Gastrocnemius medialis (tissue), 4 donors: ENCODE results near the gene HBA1. TPM values are rescaled to one million over a fixed set of nuclear protein-coding genes. Genes with fewer than 3 reads are reported as not detected.
"Not testable (repeated sequence)": the region's sequence is repeated elsewhere in the genome, so short reads cannot be mapped to it uniquely, and the experiment has no call there.

Source experiments
- ATAC-seq, 2 donors: fragments of 150-250 bp; one replicate each; pipeline ENCODE4 v1.9.1; 2016
- DNase-seq, 2 donors: peaks; one replicate each; pipeline ENCODE4 v3.0.0-alpha.2; 2019
- H3K27ac ChIP-seq, 4 donors: fragments of 200-600 bp; sonication (generic); 1 replicate in 1 of 4; 2 replicates in 3 of 4; pipeline ENCODE4 v1.5.1; 2016 to 2018; ENCODE audit warnings: mild to moderate bottlenecking in 2 of 4, moderate library complexity in 1 of 4
- H3K27me3 ChIP-seq, 3 donors: fragments of 200-600 bp; sonication (generic) in 2 of 3; 1 replicate in 1 of 3; 2 replicates in 2 of 3; pipeline versions ENCODE4 v1.5.1 to v1.6.0; 2016 to 2019; ENCODE audit warnings: mild to moderate bottlenecking in 1 of 3, moderate library complexity in 1 of 3
- H3K36me3 ChIP-seq, 2 donors: fragments of 200-600 bp; sonication (generic) in 1 of 2; one replicate each; pipeline ENCODE4 v1.5.1; 2017 to 2018
- H3K4me1 ChIP-seq, 2 donors: fragments of 200-600 bp; sonication (generic) in 1 of 2; one replicate each; pipeline ENCODE4 v1.5.1; 2016 to 2017; ENCODE audit warnings: mild to moderate bottlenecking in 2 of 2
- H3K4me3 ChIP-seq, 4 donors: fragments of 200-600 bp; sonication (generic) in 3 of 4; 1 replicate in 1 of 4; 2 replicates in 3 of 4; pipeline ENCODE4 v1.5.1; 2016 to 2019; ENCODE audit warnings: mild to moderate bottlenecking in 2 of 4
- H3K9me3 ChIP-seq, 3 donors: fragments of 200-600 bp; sonication (generic) in 2 of 3; 1 replicate in 1 of 3; 2 replicates in 2 of 3; pipeline ENCODE4 v1.5.1; 2016 to 2019
- CTCF ChIP-seq, 5 experiments: fragments of 450-650 bp in 3 of 5; fragments of 200-600 bp in 2 of 5; sonication (generic) in 2 of 5; IDR thresholded peaks in 4 of 5; conservative IDR thresholded peaks in 1 of 5; 1 replicate in 4 of 5; 2 replicates in 1 of 5; pipeline ENCODE4 v1.5.1; 2016 to 2019; ENCODE audit warnings: antibody characterized with exemption in 5 of 5, mild to moderate bottlenecking in 3 of 5, moderate library complexity in 3 of 5
- POLR2A ChIP-seq, 2 donors: fragments of 450-650 bp; IDR thresholded peaks; one replicate each; pipeline ENCODE4 v1.6.1; 2017; ENCODE audit warnings: antibody characterized with exemption in 2 of 2, mild to moderate bottlenecking in 2 of 2, moderate library complexity in 2 of 2
- in situ Hi-C, 4 donors: fragments of 200-750 bp; cut with MboI; loops; one replicate each; pipeline versions ENCODE4 v1.15.0 to v1.8.0; 2017; ENCODE audit warnings: low sequenced_read_pairs in 4 of 4
- intact Hi-C: fragments of 100-400 bp; cut with DNase I; formaldehyde crosslinking; loops from one replicate; pipeline ENCODE4 v1.15.1; 2023; ENCODE audit warnings: low total_unique reads
- total RNA-seq, 4 donors: library from RNA; depleted of rRNA; stranded (reverse); fragments of >200 nt; gene quantifications; one replicate each; pipeline versions ENCODE4 v1.1.0 to v1.2.3, GENCODE V29; 2016

Gene HBA1
- total RNA-seq: 100 to 1,000 TPM in 1 of 4 donors, 10 to 100 TPM in 2, not detected in 1; 12.3 to 172 (median 49.7) TPM

GRCh38 chr16:176477-177382 is at the start of gene HBA1:
Gene HBA1, plus strand, starts transcription at chr16:176680. Its CDS starts 37 bp downstream, at chr16:176717.
- DNase-seq, intact Hi-C loops, ATAC-seq, H3K36me3 ChIP-seq, H3K27ac ChIP-seq, H3K9me3 ChIP-seq, H3K4me1 ChIP-seq, in situ Hi-C loops, H3K4me3 ChIP-seq: not testable (repeated sequence)
- peaks cover 59 to 64% (median 59%) of the 10 kb centered on the region in 3 donors for H3K27me3 ChIP-seq

GRCh38 chr16:129075-129474 is 47.4 kb upstream of the HBA1 start:
- H3K9me3 ChIP-seq: no peaks in the 10 kb centered on the region
- no peak for ATAC-seq
- TF ChIP-seq CTCF (IDR thresholded peaks at IDR 0.05 in 4 of 5, conservative IDR thresholded peaks at IDR 0.05 in 1 of 5): no peak
- no peak for TF ChIP-seq POLR2A (IDR thresholded peaks at IDR 0.05)
- intact Hi-C loops (no loop called here), in situ Hi-C loops (no loop called here)
- peaks cover 0 to 3% of the 10 kb centered on the region in 2 donors for H3K4me1 ChIP-seq
- H3K27ac ChIP-seq: no peak overlapping the region
- no peak for DNase-seq
- H3K36me3 ChIP-seq: no peaks in the 10 kb centered on the region
- H3K27me3 ChIP-seq: no peaks in the 10 kb centered on the region
- H3K4me3 ChIP-seq: no peak overlapping the region

- no peak overlapping the region for H3K27ac ChIP-seq
- TF ChIP-seq POLR2A (IDR thresholded peaks at IDR 0.05) (no peak), CTCF (IDR thresholded peaks at IDR 0.05 in 4 of 5, conservative IDR thresholded peaks at IDR 0.05 in 1 of 5) (no peak)
- no peaks in the 10 kb centered on the region for H3K9me3 ChIP-seq
- H3K4me1 ChIP-seq: peaks cover 0 to 3% of the 10 kb centered on the region in 2 donors
- no peak overlapping the region for H3K4me3 ChIP-seq
- intact Hi-C loops: no loop called here
- no peaks in the 10 kb centered on the region for H3K27me3 ChIP-seq
- no peaks in the 10 kb centered on the region for H3K36me3 ChIP-seq
- ATAC-seq: no peak
- DNase-seq: no peak
- in situ Hi-C loops: no loop called here
These were observed 45.8 kb upstream of the HBA1 start for GRCh38 chr16:130533-131173.

GRCh38 chr16:132120-132519 is 44.4 kb upstream of the HBA1 start:
- in situ Hi-C loops: no loop called here
- TF ChIP-seq POLR2A (IDR thresholded peaks at IDR 0.05): no peak
- no peak for TF ChIP-seq CTCF (IDR thresholded peaks at IDR 0.05 in 4 of 5, conservative IDR thresholded peaks at IDR 0.05 in 1 of 5)
- DNase-seq (no peak), ATAC-seq (no peak)
- Histone ChIP-seq H3K27ac (no peak overlapping the region), H3K36me3 (no peaks in the 10 kb centered on the region), H3K4me3 (no peak overlapping the region), H3K9me3 (no peaks in the 10 kb centered on the region), H3K27me3 (no peaks in the 10 kb centered on the region), H3K4me1 (peaks cover 4 to 5% of the 10 kb centered on the region in 2 donors)
- intact Hi-C loops: no loop called here

GRCh38 chr16:133716-134115 is 42.8 kb upstream of the HBA1 start:
- Histone ChIP-seq H3K4me3 (no peak overlapping the region), H3K4me1 (peaks cover 2 to 10% of the 10 kb centered on the region in 2 donors), H3K36me3 (no peaks in the 10 kb centered on the region), H3K27me3 (no peaks in the 10 kb centered on the region), H3K9me3 (no peaks in the 10 kb centered on the region), H3K27ac (no peak overlapping the region)
- TF ChIP-seq POLR2A (IDR thresholded peaks at IDR 0.05) (no peak), CTCF (IDR thresholded peaks at IDR 0.05 in 4 of 5, conservative IDR thresholded peaks at IDR 0.05 in 1 of 5) (no peak)
- in situ Hi-C loops (no loop called here), intact Hi-C loops (no loop called here)
- ATAC-seq (no peak), DNase-seq (no peak)
